ENCODE data around the gene DMC1. TPM values are rescaled to one million over a fixed set of nuclear protein-coding genes. Genes with fewer than 3 reads are reported as not detected.

The DMC1 gene
- total RNA-seq, 2 experiments from 2014 or later: 13.0 to 16.3 TPM

DNA sequence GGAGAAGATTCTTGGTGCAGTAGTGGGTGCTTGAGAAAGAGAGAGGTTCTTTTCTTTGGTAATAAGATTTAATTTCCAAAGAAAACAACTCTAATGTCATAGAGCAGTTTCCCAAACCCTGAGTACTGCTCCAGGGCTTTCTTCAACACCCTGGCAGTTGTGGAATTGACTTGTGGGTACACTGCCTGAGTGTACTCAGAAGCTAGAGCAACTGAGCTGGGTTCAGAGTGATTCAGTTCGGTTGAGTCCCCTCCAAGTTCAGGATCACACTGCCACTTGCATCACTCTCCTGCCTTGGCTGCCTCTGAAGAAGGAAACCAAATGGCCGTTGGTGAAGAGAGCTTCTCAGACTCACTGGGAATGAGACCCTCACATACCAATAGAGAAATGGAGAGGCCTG, 5.3 kb downstream of the DMC1 start:
- Mint-ChIP-seq H3K4me3 (no peak overlapping the region), H3K27me3 (ENCODE audit: low read depth) (no peaks in the 10 kb centered on the region), H3K36me3 (ENCODE audit: low read depth) (peaks cover 10% of the 10 kb centered on the region), H3K9me3 (no peaks in the 10 kb centered on the region), H3K4me1 (ENCODE audit: low read depth) (no peaks in the 10 kb centered on the region), H3K27ac (no peak overlapping the region)
- no peak for DNase-seq
- CTCF ChIA-PET: no interaction called here
- intact Hi-C loops (cut with micrococcal nuclease): no loop called here

DNA sequence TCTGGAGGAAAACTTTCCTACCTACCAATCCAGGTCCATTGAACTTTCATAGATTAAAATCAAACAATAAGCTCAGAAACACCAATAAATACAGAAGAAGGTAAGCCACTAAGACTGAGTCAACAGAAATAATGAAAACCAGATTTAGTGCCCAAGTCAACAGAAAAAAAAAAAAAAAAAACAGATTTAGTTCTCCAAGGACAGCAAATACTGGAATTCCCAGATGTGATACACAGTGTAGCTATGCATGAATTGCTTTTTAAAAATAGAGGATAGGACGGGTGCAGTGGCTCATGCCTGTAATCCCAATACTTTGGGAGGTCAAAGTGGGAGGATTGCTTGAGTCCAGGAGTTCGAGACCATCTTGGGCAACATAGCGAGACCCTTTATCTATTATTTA, 15.7 kb downstream of the DMC1 start:
- H3K4me3 Mint-ChIP-seq: no peak overlapping the region
- CTCF ChIA-PET: no interaction called here
- no peak for DNase-seq
- intact Hi-C loops (cut with micrococcal nuclease): no loop called here
- H3K4me1 Mint-ChIP-seq (ENCODE audit: low read depth): no peaks in the 10 kb centered on the region
- H3K27me3 Mint-ChIP-seq (ENCODE audit: low read depth): no peaks in the 10 kb centered on the region
- H3K36me3 Mint-ChIP-seq (ENCODE audit: low read depth): peaks cover 4% of the 10 kb centered on the region
- H3K27ac Mint-ChIP-seq: no peak overlapping the region
- H3K9me3 Mint-ChIP-seq: no peaks in the 10 kb centered on the region

DNA sequence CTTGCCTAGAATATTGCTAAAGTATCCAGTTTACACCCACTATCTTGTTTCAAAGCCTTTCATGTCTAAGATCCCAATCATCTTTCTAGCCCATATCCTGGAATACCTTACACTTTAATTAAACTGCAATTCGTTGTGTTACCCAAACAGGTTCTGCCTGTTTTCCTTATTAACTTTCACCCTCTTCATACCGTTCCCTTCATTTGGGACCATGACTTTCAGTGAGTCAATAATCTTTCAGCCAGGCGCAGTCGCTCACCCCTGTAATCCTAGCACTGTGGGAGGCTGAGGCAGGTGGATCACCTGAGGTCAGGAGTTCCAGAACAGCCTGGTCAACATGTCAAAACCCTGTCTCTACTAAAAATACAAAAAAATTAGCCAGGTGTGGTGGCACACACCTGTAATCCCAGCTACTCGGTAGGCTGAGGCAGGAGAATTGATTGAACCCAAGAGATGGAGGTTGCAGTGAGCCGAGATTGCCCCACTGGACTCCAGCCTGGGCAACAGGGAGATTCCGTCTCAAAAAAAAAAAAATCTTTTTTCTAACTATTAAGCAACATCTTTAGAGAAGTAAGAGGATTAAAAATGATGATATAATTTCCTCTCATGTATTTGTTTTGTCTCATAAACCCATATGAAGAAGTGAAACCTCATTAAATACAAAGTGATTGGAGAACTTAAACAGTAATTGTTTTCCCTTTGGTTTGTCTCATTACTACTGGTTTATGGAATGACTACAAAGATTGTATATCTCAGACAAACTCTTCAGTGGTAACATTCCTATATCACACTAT, 20.7 kb downstream of the DMC1 start:
- H3K27me3 Mint-ChIP-seq (ENCODE audit: low read depth): no peaks in the 10 kb centered on the region
- CTCF ChIA-PET: no interaction called here
- H3K4me3 Mint-ChIP-seq: no peak overlapping the region
- H3K27ac Mint-ChIP-seq: no peak overlapping the region
- H3K36me3 Mint-ChIP-seq (ENCODE audit: low read depth): peaks cover 8% of the 10 kb centered on the region
- no peak for DNase-seq
- intact Hi-C loops (cut with micrococcal nuclease): no loop called here
- no peaks in the 10 kb centered on the region for H3K4me1 Mint-ChIP-seq (ENCODE audit: low read depth)
- peaks cover 4% of the 10 kb centered on the region for H3K9me3 Mint-ChIP-seq

DNA sequence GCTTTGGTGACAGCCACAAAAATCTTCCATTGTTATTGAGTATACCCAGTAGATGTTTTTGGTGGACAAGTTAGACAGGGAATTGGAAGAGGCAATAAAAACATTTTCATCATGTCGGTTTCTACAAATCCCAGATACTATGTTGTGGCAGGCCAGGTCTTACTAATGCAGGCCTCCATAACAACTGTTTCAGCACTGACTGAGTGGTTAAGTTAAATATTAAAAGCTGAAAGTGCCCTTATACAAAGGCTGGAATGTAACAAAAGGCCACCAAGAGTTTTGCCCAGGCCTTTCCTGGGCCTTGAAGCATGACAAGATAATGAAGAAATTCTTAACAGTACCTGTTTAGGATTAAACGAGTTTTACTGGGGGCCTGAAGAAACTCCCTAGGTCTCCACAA, 29.3 kb downstream of the DMC1 start:
- Mint-ChIP-seq H3K27me3 (ENCODE audit: low read depth) (no peaks in the 10 kb centered on the region), H3K4me1 (ENCODE audit: low read depth) (no peaks in the 10 kb centered on the region), H3K27ac (no peak overlapping the region), H3K36me3 (ENCODE audit: low read depth) (peaks cover 22% of the 10 kb centered on the region), H3K9me3 (peaks cover 14% of the 10 kb centered on the region), H3K4me3 (no peak overlapping the region)
- intact Hi-C loops (cut with micrococcal nuclease): no loop called here
- no peak for DNase-seq
- CTCF ChIA-PET: interaction anchor here (1.2 kb wide), 1 partner anchor 17 kb away, joined by 4 read pairs; no protein-coding TSS in a partner anchor

DNA sequence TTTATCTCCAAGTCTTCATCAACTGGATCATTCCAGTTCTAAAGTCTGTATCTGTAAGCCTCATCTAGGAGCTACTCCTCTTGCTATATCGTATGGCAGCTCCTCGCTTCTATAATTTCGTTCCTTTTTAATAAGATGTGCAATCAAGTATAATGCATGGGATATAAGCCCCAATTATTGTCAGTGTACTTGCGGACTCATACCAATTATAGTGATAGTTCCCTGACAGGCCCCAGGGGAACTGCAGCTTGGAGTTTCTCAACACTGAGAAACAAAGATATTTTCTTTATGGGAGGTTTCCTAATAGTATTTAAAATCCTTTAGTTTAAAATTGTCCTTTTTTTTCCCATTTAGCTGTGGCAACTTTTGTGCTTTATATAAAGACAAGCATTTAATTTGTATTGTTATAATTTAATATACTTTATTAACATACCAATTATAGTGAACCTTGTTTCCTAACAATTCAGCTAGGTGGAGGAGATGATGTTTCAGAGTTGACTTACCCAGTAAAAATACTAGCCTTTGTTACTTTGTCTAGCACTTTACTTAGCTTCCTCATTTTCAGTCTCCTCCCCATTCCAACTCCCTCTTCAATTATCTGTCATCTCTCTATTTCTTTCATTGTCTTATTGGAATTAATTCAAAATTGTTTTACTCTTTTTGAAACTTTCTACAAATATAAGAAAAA, 38.6 kb downstream of the DMC1 start:
- CTCF ChIA-PET: interaction anchor here (0.5 to 1.4 kb wide), 4 partner anchors 9 to 479 kb away, joined by 3 to 4 read pairs (median 4); no protein-coding TSS in a partner anchor
- H3K4me3 Mint-ChIP-seq: peak overlapping the region; percentile 55
- no peak for DNase-seq
- H3K27me3 Mint-ChIP-seq (ENCODE audit: low read depth): no peaks in the 10 kb centered on the region
- no peaks in the 10 kb centered on the region for H3K9me3 Mint-ChIP-seq
- peak overlapping the region; percentile 93 for H3K27ac Mint-ChIP-seq
- no peaks in the 10 kb centered on the region for H3K36me3 Mint-ChIP-seq (ENCODE audit: low read depth)
- intact Hi-C loops (cut with micrococcal nuclease): loop anchor here (1.0 kb wide), 1 partner anchor 39 kb away; the partner anchor contains the start of gene DMC1
- H3K4me1 Mint-ChIP-seq (ENCODE audit: low read depth): peaks cover 18% of the 10 kb centered on the region

DNA sequence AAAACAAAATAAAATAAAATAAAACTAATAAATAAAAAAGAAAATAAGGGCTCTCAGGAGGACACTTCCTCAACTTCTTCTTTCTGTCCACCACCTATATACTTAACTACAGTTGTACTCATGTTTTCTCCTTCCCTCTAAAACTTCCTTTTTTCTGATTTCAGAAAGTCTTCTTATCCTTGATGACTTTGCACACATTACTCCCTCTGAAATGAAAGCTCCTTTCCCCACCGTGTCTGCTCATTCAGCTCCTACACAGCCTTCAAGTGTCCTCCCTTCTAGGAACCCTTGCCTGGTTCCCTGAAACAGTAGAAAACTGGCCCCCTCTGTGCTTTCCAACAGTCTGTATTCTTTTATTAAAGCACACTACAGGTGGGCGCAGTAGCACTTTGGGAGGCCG, 45.6 kb downstream of the DMC1 start:
- H3K4me1 Mint-ChIP-seq (ENCODE audit: low read depth): no peaks in the 10 kb centered on the region
- CTCF ChIA-PET: interaction anchor here (1.6 kb wide), 1 partner anchor 9 kb away, joined by 4 read pairs; no protein-coding TSS in a partner anchor
- DNase-seq: no peak
- no peaks in the 10 kb centered on the region for H3K9me3 Mint-ChIP-seq
- no peak overlapping the region for H3K27ac Mint-ChIP-seq
- H3K27me3 Mint-ChIP-seq (ENCODE audit: low read depth): peaks cover 2% of the 10 kb centered on the region
- H3K36me3 Mint-ChIP-seq (ENCODE audit: low read depth): no peaks in the 10 kb centered on the region
- intact Hi-C loops (cut with micrococcal nuclease): no loop called here
- no peak overlapping the region for H3K4me3 Mint-ChIP-seq

DNA sequence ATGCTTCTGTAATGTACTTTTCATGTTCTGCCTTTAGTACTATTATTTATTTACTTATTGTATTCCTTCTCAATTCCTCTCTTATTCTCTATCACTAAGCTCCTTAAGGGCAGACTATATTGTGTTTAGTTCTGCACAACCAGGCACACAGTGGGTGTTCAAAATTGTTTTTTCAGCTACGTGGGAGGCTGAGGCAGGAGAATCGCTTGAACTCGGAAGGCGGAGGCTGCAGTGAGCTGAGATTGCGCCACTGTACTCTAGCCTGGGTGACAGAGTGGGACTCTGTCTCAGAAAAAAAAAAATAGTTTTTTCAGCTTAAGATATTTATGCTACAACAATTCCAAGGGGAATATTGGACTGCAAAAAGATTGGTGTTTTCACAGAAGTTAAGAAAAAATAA, 46.5 kb downstream of the DMC1 start:
- Mint-ChIP-seq H3K4me1 (ENCODE audit: low read depth) (no peaks in the 10 kb centered on the region), H3K27ac (no peak overlapping the region), H3K27me3 (ENCODE audit: low read depth) (peaks cover 2% of the 10 kb centered on the region), H3K9me3 (no peaks in the 10 kb centered on the region), H3K36me3 (ENCODE audit: low read depth) (no peaks in the 10 kb centered on the region), H3K4me3 (no peak overlapping the region)
- intact Hi-C loops (cut with micrococcal nuclease): no loop called here
- no peak for DNase-seq
- CTCF ChIA-PET: interaction anchor here (0.7 to 1.6 kb wide), 4 partner anchors 8 to 112 kb away, joined by 3 to 4 read pairs (median 4); no protein-coding TSS in a partner anchor

DNA sequence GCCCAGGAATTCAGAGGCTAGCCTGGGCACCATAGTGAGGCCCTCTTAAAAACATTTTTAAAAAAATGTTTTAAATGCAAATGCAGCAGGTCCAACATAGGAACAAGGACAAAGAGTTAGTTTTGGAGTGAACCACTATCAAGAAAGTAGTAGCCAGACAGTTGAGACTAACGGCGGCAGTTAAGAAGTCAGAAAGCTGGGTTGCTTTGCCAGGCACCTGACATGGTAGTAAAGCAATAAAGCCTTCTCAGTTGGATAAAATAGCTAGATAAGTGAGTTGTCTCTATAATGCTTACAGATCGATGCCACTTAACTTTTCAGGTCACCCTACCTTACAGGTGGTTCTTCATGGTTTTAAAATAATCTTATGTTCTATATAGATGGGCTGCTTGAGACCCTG, 47.0 kb downstream of the DMC1 start:
- peaks cover 2% of the 10 kb centered on the region for H3K27me3 Mint-ChIP-seq (ENCODE audit: low read depth)
- intact Hi-C loops (cut with micrococcal nuclease): no loop called here

DNA sequence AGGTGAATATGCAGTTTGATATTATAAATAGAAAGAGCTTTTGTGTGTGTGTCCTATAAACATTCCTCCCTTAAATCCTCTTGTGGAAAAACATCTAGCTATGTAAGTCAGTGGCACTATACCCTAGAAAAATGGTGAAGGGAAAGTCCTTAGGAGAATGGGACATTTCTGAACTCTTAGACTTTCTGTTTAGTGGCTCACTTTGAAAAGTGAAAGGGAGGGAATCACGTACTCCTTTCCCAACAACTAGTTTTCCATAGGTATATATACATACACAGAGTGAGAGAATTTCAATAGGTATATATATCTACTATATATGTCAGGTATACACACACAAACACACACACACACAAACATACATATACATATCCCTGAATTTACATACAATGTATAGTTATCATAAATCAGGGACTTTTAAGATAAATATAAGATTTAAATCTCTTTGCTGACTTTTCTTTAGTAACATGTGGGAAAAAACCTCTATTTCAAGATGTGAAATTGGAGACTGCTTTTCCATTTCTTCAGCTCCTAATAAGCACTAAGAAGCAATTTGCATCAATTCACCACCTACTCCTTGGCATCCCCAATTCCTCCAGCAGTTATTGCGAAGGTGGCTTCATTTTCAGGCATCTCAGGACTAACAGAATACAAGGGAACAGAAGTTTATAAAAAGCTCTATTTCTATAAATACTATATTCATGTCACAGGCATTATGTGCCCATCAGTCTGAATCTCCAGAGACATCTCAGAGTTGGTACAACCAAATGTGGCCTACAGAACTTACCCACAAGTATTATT, 50.3 kb downstream of the DMC1 start:
- H3K9me3 Mint-ChIP-seq: no peaks in the 10 kb centered on the region
- no peak overlapping the region for H3K27ac Mint-ChIP-seq
- no peak overlapping the region for H3K4me3 Mint-ChIP-seq
- no peaks in the 10 kb centered on the region for H3K4me1 Mint-ChIP-seq (ENCODE audit: low read depth)
- CTCF ChIA-PET: no interaction called here
- intact Hi-C loops (cut with micrococcal nuclease): no loop called here
- H3K27me3 Mint-ChIP-seq (ENCODE audit: low read depth): peaks cover 2% of the 10 kb centered on the region
- no peak for DNase-seq
- no peaks in the 10 kb centered on the region for H3K36me3 Mint-ChIP-seq (ENCODE audit: low read depth)

More for the DNA sequence above, 47.0 kb downstream of the DMC1 start:
- DNase-seq: no peak
- Mint-ChIP-seq H3K9me3 (no peaks in the 10 kb centered on the region), H3K27ac (no peak overlapping the region), H3K36me3 (ENCODE audit: low read depth) (no peaks in the 10 kb centered on the region), H3K4me3 (no peak overlapping the region), H3K4me1 (ENCODE audit: low read depth) (no peaks in the 10 kb centered on the region)
- CTCF ChIA-PET: interaction anchor here (0.9 to 1.6 kb wide), 3 partner anchors 8 to 17 kb away, joined by 3 read pairs; no protein-coding TSS in a partner anchor

DNA sequence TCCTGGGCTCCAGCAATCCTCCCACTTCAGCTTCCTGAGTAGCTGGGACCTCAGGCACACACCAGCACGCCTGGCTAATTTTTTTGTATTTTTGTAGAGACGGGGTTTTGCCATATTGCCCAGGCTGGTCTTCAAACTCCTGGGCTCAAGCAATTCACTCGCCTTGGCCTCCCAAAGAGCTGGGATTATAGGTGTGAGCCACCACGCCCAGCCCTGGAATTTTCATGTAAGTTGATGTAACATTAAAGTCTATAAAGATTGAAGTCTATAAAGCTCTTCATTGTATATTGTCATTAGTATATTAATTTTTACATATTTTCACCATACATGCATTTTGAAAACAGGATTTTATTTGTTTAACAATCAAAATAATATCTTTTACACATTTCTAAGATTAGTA, 51.4 kb downstream of the DMC1 start:
- no peak overlapping the region for H3K4me3 Mint-ChIP-seq
- DNase-seq: no peak
- CTCF ChIA-PET: no interaction called here

DNA sequence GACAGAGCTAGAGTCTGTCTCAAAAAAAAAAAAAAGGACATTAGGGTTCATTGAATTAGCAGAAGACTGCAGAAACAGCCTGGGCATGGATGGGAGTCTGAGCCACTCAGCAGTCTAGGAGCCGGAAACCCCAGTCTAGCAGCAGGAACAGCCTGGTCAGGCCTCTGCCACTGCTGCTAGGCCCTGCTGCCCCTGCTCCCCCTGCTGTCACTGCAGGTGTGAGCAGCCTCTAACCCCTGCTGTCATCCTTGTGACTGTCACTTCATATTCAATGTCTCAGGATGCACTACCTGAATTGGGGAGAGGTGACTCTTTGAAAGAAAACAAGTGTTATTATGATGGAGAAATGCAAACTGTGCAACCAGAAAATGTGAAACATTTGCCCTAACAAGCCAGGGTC, 56.9 kb downstream of the DMC1 start:
- Mint-ChIP-seq H3K27ac (no peak overlapping the region), H3K27me3 (ENCODE audit: low read depth) (no peaks in the 10 kb centered on the region), H3K4me1 (ENCODE audit: low read depth) (no peaks in the 10 kb centered on the region), H3K4me3 (no peak overlapping the region), H3K9me3 (no peaks in the 10 kb centered on the region), H3K36me3 (ENCODE audit: low read depth) (no peaks in the 10 kb centered on the region)
- DNase-seq: peak; percentile 63
- intact Hi-C loops (cut with micrococcal nuclease): no loop called here
- CTCF ChIA-PET: interaction anchor here (1.2 kb wide), 1 partner anchor 11 kb away, joined by 4 read pairs; no protein-coding TSS in a partner anchor

More for the DNA sequence above, 51.4 kb downstream of the DMC1 start:
- Mint-ChIP-seq H3K9me3 (no peaks in the 10 kb centered on the region), H3K36me3 (ENCODE audit: low read depth) (no peaks in the 10 kb centered on the region), H3K27me3 (ENCODE audit: low read depth) (no peaks in the 10 kb centered on the region), H3K27ac (no peak overlapping the region), H3K4me1 (ENCODE audit: low read depth) (no peaks in the 10 kb centered on the region)
- intact Hi-C loops (cut with micrococcal nuclease): no loop called here

DNA sequence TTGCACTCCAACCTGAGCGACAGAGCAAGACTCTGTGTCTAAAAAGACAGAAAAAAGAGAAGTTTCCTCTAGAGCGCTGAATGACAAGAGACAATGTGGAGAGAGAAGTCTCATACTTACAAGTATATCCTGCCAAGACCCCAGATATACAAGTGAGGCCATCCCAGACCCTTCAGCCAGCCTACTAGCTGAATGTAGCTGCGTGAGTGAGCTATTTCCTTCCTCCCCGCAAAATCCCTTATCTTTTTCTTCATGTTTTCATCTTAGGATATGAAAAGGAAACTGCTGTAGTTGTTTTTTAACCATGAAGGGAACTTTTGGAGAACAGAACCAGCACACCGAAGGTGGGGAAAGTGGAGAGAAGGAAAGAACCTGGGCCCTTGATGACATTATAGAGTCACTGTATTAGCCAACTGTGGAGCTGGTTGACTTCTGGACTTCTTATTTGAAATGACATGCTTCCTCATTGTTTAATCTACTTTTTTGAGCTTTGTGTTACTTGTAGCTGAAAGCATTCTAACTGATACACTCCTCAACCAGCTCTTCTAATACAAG, 59.5 kb downstream of the DMC1 start:
- Mint-ChIP-seq H3K9me3 (no peaks in the 10 kb centered on the region), H3K27ac (no peak overlapping the region), H3K27me3 (ENCODE audit: low read depth) (no peaks in the 10 kb centered on the region), H3K4me1 (ENCODE audit: low read depth) (peaks cover 8% of the 10 kb centered on the region), H3K4me3 (no peak overlapping the region), H3K36me3 (ENCODE audit: low read depth) (peaks cover 5% of the 10 kb centered on the region)
- no peak for DNase-seq
- intact Hi-C loops (cut with micrococcal nuclease): no loop called here
- CTCF ChIA-PET: interaction anchor here (0.6 to 2.6 kb wide), 3 partner anchors 61 to 458 kb away, joined by 3 to 11 read pairs (median 5); partner anchors contain the start of gene DMC1
